IgD-negative memory B cell (primary cell): ENCODE measurements around the gene RPL31. TPM values are rescaled to one million over a fixed set of nuclear protein-coding genes. Genes with fewer than 3 reads are reported as not detected.
A peak's percentile ranks its signal among the peaks of the same experiment; 100 is the strongest.
"Not testable (repeated sequence)": the region's sequence is repeated elsewhere in the genome, so short reads cannot be mapped to it uniquely, and the experiment has no call there.

Experiments
- H3K27ac Mint-ChIP-seq, 3 donors: one replicate each; pipeline ENCODE4 v1.8.0; 2020 to 2022; ENCODE audit warnings: mild to moderate bottlenecking in 3 of 3, mixed read lengths in 3 of 3, moderate library complexity in 1 of 3
- H3K27me3 Mint-ChIP-seq: one replicate; pipeline ENCODE4 v1.8.0; 2021; ENCODE audit warnings: mixed read lengths
- H3K36me3 Mint-ChIP-seq: one replicate; pipeline ENCODE4 v1.8.0; 2020; ENCODE audit warnings: mild to moderate bottlenecking, mixed read lengths
- H3K4me1 Mint-ChIP-seq, 3 donors: one replicate each; pipeline ENCODE4 v1.8.0; 2020 to 2022; ENCODE audit warnings: mixed read lengths in 3 of 3, mild to moderate bottlenecking in 1 of 3
- H3K4me3 Mint-ChIP-seq, 4 donors: one replicate each; pipeline ENCODE4 v1.8.0; 2020 to 2022; ENCODE audit warnings: mild to moderate bottlenecking in 4 of 4, mixed read lengths in 4 of 4, moderate library complexity in 3 of 4
- H3K9me3 Mint-ChIP-seq, 3 donors: one replicate each; pipeline ENCODE4 v1.8.0; 2020 to 2021; ENCODE audit warnings: mixed read lengths in 3 of 3, mild to moderate bottlenecking in 1 of 3
- polyA plus RNA-seq: library from polyadenylated mRNA; unstranded; fragments of 300-500 nt; fragmentation: Illumina TruSeq; gene quantifications from one replicate; pipeline ENCODE4 v1.2.3, GENCODE V29; 2021

The RPL31 gene
- polyA plus RNA-seq, 1 donor from 2014 or later: 4,953 TPM

DNA sequence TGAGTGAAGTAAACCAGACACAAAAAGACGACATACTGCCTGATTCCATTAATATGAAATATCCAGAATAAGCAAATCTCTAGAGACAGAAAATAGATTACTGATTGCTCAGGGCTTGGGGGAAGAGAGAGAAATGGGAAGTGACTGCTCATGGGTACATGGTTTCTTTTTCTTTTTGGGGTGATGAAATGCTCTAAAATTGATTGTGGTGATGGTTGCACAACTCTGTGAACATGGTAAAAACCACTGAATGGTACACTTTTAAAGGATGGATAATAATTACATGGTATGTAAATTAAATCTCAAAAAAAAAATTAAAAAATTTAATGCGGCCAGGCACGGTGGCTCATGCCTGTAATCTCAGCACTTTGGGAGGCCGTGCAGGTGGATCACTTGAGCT is 39.3 kb downstream of the RPL31 start:
- Mint-ChIP-seq H3K27ac (no peak overlapping the region), H3K4me1 (peaks cover 6 to 24% (median 17%) of the 10 kb centered on the region in 3 donors), H3K4me3 (no peak overlapping the region), H3K36me3 (no peaks in the 10 kb centered on the region), H3K27me3 (peaks cover 1% of the 10 kb centered on the region), H3K9me3 (no peaks in the 10 kb centered on the region)

DNA sequence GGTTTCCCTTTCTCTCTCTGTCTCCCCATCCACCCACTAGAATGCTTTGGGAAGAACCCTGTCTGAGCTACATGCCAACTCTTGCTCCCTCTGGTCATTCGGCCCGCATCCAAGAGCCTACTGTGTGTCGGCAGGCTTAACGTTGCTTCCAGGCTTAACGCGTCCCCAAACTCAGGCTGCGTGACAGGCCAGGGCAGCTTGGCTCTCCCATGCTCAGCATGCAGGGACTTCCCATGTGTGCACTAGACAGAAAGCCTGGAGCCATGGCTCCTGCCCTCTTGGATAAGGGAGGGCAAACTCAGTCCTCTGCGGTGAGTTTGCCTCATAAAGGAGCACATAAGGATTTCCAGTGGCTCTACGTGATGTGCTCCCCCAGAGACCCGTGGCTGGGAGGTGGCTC is 43.2 kb downstream of the RPL31 start:
- no peak overlapping the region for H3K27ac Mint-ChIP-seq
- H3K4me3 Mint-ChIP-seq: no peak overlapping the region
- H3K9me3 Mint-ChIP-seq: peaks cover 0 to 3% (median 0%) of the 10 kb centered on the region in 3 donors
- H3K36me3 Mint-ChIP-seq: no peaks in the 10 kb centered on the region
- no peaks in the 10 kb centered on the region for H3K27me3 Mint-ChIP-seq
- H3K4me1 Mint-ChIP-seq: peaks cover 6 to 22% (median 17%) of the 10 kb centered on the region in 3 donors

DNA sequence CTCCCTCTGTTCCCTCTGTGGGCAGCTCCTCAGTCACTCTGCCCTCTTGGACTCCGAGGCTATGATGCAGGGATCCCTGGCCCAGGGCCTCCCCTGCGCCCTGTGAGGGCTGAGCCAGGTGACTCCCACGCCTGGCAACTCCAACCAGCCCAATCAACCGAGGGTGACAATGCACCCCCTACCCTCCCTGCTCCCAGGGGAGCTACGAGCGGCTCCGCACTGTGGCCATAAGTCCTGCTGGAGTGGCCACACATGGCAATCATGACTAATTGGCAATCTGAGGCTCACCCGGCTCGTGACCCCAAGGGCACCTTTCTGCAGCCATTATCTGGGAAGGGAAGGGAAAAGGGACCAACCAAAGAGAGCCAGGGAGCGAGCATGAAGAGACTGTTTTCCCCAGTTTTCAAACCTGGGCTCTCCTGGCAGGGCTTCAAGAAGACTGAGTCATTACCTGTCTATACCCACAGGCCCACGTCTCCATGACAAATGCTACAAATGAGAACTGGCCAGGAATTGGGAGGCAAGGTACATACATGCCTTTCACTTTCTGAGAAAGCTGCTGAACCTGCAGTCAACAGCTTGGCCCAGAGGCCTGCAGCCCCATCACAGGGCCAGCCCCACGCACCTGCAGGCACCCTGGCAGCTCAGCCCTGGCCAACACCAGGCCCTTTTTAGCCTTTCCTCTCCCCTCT is 45.1 kb downstream of the RPL31 start:
- Mint-ChIP-seq H3K4me3 (no peak overlapping the region), H3K9me3 (peaks cover 0 to 4% (median 0%) of the 10 kb centered on the region in 3 donors), H3K27ac (no peak overlapping the region), H3K27me3 (no peaks in the 10 kb centered on the region), H3K4me1 (peaks cover 2 to 19% (median 12%) of the 10 kb centered on the region in 3 donors), H3K36me3 (no peaks in the 10 kb centered on the region)

DNA sequence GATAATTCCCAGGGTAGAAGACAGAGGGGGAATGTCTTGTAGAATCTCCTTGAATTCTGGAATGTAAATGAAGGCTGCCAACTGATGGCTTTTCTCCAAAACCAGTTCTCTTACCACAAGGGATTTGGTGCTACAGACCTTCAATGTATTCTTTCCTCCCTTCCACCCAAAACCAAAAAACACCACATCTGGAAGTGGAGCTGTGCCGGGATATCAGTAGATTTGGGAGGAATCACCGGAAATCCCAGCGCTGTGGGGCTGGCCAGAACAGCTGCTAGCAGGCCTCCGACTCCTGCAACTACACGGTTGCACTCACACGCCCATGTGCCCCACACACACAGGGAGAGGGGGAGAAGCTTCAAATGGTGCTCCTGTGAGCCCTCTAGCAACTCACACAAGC is 45.7 kb downstream of the RPL31 start:
- H3K4me3 Mint-ChIP-seq: no peak overlapping the region
- H3K27me3 Mint-ChIP-seq: no peaks in the 10 kb centered on the region
- no peak overlapping the region for H3K27ac Mint-ChIP-seq
- H3K4me1 Mint-ChIP-seq: peaks cover 2 to 15% (median 12%) of the 10 kb centered on the region in 3 donors
- H3K9me3 Mint-ChIP-seq: peaks cover 0 to 4% (median 0%) of the 10 kb centered on the region in 3 donors
- H3K36me3 Mint-ChIP-seq: no peaks in the 10 kb centered on the region

DNA sequence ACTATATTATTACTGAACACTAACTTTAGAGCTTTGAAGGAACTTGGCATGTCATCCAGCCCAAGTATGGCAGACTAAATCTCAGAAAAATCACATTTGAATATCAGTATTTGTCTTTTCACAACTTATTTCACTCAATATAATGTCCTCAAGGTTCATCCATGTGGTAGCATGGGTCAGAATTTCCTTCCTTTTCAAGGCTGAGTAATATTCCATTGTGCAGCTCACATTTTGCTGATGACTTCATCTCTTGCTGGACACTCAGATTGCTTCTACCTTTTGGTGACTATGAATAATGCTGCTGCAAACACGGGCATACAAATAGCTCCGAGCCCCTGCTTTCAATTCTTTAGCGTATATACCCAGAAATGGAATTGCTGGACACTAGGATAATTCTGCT is 46.7 kb downstream of the RPL31 start:
- peaks cover 0 to 4% (median 0%) of the 10 kb centered on the region in 3 donors for H3K9me3 Mint-ChIP-seq
- no peaks in the 10 kb centered on the region for H3K27me3 Mint-ChIP-seq
- H3K36me3 Mint-ChIP-seq: no peaks in the 10 kb centered on the region
- H3K4me3 Mint-ChIP-seq: no peak overlapping the region
- H3K4me1 Mint-ChIP-seq: peaks cover 2 to 12% (median 12%) of the 10 kb centered on the region in 3 donors
- H3K27ac Mint-ChIP-seq: no peak overlapping the region

DNA sequence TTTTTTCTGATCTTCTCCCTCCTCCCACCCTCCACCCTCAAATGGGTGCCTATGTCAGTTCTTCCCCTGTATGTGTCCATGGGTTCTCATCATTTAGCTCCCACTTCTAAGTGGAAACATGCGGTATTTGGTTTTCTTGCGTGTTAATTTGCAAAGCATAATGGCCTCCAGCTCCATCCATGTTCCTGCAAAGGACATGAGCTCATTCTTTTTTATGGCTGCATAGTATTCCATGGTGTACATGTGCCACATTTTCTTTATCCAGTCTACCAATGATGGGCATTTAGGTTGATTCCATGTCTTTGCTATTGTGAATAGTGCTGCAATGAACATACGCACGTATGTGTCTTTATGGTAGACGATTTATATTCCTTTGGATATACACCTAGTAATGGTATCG is 48.8 kb downstream of the RPL31 start:
- not testable (repeated sequence) for H3K36me3 Mint-ChIP-seq, H3K4me1 Mint-ChIP-seq, H3K9me3 Mint-ChIP-seq, H3K27ac Mint-ChIP-seq, H3K27me3 Mint-ChIP-seq, H3K4me3 Mint-ChIP-seq

DNA sequence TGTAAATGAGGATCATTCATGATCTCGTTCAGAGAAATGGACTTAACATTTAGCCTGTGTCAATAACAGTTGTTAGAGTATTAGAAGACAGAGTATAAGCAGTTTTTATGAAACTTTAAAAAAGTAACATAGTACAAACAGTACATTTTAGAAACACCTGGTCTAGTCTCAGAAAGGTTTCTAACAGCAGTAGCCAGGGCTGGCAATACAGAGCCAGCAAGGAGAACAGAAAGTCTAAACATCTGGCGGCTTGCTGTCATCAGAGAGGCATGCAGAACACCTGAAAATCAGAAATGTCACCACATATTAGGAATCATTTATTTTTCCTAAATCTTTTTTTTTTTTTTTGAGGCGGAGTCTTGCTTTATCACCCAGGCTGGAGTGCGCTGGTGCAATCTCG is 50.1 kb downstream of the RPL31 start:
- Mint-ChIP-seq H3K27me3 (no peaks in the 10 kb centered on the region), H3K27ac (no peak overlapping the region), H3K9me3 (peaks cover 0 to 4% (median 0%) of the 10 kb centered on the region in 3 donors), H3K4me1 (no peaks in the 10 kb centered on the region), H3K36me3 (peaks cover 2% of the 10 kb centered on the region), H3K4me3 (peak overlapping the region in 1 of 4 donors; percentile 29)

DNA sequence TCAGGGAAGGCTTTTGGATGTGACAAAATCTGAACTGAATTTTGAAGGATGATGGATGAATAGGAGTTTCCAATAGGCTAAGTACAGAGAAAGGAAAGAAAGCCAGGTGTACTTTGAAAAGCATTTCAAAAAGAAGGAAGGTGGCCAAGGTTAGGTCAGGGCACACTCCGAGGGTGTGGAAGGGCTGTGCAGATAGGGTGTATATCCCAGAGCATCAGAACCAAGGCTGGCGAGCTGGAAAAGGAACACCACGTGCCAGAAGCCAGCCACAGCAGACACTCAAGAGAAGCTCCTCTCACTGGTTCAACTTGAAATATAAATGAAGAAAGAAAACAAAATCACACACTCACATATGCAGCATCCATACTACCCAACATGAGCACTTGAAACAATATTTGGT is 51.0 kb downstream of the RPL31 start:
- H3K27me3 Mint-ChIP-seq: no peaks in the 10 kb centered on the region
- H3K9me3 Mint-ChIP-seq: peaks cover 0 to 4% (median 0%) of the 10 kb centered on the region in 3 donors
- H3K27ac Mint-ChIP-seq: no peak overlapping the region
- peaks cover 2% of the 10 kb centered on the region for H3K36me3 Mint-ChIP-seq
- no peaks in the 10 kb centered on the region for H3K4me1 Mint-ChIP-seq
- H3K4me3 Mint-ChIP-seq: no peak overlapping the region

Other genes starting within 250 kb of the RPL31 start
- gene NPAS2, start 182.2 kb upstream of the RPL31 start, polyA plus RNA-seq: 1.7 TPM
- gene TBC1D8, start 149.1 kb downstream of the RPL31 start, polyA plus RNA-seq: 0.78 TPM